Raji (cell line): ENCODE data around the gene ISOC2.

ENCODE experiments used
- POLR2A ChIP-seq: IDR thresholded peaks from 2 replicates; pipeline ENCODE4 v1.6.1; 2011; ENCODE audit warnings: low read depth, low read length, control low read depth; ENCODE audit not compliant: insufficient read depth

The ISOC2 gene

DNA sequence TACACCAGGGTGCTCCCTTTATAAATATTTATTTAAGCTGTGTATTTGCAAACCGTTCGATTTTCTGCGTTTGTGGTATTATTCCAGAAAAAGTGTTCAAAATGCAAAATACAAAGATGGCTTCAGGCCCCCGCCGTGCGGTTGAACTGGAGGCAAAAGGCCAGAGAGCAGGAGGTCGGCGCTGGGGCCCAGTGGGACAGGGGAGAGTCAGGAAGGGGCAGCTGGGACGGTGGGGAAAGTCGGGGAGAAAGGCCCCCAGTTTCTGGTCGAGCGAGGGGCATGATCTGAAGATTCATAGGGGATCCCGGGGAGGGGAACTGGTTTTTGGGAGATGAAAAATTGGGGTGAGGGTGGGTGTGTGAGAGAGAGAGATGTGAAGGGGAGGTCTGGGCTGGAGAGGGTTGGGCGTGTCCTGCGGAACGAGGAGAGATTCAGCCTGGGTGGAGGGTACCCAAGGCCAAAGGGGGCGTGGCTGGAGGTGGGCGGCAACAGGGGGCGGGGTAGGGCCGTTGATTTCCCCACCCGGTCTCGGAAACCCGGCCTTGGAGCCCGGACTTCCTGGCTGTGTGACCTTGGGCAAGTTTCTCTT is 678 bp downstream of the ISOC2 start:
- TF ChIP-seq POLR2A: no peak; the same call in 1 of the 2 replicates

DNA sequence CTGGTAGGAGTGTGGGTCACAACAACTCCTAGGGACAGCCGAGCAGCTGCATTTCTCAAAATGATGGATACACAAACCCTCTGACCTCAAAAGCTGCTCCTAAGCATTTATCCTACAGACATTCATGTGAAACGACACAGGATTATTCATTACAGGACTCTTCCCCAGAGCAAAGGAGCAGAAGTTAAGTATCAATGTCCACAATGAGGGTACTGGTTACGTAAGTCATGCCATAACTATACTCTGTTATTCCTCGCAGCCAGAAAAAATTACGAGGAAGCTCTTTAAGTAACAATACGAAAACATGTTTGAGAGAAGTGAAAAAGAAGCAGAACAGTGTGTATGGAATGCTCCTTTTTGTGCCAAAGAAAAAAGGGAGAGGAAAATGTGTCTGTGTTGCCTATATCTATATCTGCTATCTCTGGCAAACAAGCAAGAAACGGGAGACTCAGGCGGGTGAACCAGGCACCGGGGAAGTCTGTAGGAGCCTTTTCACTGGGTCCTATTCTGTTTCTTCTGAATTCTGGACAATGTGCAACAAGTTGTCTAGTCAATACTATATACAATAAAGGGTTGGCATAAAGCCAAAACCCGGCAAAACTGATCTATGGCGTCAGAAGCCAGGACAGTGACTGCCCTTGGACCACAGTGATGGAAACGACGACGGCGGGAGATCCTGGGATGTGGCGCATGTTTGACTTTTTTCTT is 1.3 kb downstream of the ISOC2 start:
- TF ChIP-seq POLR2A: no peak

GRCh38 chr19:55459551-55459949 is 1.9 kb downstream of the ISOC2 start:
- no peak for TF ChIP-seq POLR2A

DNA sequence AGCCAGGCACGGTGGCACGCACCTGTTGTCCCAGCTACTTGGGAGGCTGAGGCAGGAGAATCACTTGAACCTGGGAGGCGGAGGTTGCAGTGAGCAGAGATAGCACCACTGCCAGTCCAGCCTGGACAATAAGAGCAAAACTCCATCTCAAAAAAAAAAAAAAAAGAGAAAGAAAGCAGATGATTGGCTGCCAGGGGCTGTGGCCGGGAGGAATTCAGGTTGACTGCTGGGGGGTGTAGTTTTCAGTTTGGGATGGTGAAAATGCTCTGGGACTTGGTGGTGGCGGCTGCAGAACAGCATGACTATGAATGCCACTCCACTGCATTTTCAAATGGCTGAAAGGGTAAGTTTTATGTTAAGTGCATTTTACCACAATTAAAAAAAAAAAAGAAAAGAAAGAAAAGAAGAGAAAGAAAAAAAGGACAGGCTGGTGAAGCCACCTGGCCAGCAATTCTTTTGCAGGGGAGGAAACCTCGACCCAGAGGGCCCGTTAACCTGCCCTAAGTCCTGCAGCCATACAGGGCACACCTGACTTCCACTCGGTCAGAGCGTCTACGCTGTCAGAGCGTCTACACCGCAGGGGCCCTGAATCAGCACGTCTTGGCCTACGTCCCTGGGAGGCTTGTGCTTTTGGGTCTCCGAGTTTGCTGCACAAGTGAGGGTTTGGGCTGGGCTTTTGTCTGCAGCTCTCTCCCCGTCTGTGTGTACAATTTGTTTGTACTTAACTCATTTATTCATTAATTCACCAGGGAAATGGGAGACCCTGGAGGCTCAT is 3.6 kb downstream of the ISOC2 start:
- no peak for TF ChIP-seq POLR2A

- no peak for TF ChIP-seq POLR2A
Measured at GRCh38 chr19:55456347-55456746, 5.1 kb downstream of the ISOC2 start.

GRCh38 chr19:55455576-55456235 is 5.7 kb downstream of the ISOC2 start:
- no peak for TF ChIP-seq POLR2A

DNA sequence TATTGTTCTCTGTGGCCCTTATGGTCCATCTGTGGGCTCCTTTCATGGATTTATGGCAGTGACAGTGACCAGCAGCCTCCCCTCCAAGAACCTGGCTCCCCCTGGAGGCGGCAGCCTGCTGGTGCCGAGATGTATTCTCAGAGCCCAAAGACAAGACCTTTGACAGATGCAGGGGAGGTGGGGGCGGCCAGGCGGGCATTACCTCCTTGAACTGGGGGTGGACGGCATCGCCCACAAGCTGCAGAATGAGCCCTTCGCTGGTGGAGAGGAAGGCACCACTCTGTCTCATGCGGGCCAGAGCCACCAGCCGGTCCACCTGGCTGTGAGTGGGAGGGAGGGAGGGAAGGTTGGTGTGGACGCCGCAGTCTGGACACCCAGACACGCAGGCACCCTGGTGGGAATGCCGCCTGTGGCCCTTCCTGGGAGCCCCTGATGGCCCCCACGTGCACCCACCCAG is 6.6 kb downstream of the ISOC2 start:
- TF ChIP-seq POLR2A: no peak

DNA sequence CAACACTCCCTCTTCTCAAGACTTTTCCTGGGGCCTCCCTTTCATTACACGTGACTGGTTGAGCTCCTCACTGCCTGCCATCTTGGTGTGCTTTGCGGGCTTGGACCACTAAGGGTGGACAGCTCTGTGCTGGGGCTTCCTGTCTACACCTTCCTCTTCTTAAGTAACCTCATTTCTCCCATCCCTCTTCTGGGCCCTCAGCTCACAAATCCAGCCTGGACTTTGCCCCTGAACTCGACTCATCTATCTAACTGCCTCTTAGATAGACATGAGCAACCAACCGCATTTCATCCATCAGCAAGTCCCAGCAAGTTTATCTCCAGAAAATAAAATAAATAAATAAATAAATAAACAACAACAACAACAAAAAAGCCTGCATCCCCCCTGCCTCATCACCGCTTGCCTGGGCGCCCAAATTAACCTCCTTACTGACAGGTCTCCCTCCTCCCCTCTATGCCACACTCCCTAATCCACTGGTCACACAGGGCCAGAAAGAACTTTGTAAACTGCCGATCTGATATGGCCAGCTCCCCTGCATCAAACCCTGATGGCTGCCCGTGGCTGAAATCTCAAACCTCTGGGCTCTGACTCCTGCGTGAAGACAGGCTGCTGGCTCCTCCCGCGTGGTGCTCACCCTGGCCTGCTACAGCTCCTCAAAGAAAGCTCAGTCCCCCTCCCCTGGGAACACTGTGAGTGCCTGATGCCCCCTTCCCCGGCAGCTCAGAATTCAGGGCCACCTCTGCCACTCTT is 7.8 kb downstream of the ISOC2 start:
- no peak for TF ChIP-seq POLR2A

GRCh38 chr19:55452749-55453346 is 8.6 kb downstream of the ISOC2 start:
- no peak for TF ChIP-seq POLR2A

DNA sequence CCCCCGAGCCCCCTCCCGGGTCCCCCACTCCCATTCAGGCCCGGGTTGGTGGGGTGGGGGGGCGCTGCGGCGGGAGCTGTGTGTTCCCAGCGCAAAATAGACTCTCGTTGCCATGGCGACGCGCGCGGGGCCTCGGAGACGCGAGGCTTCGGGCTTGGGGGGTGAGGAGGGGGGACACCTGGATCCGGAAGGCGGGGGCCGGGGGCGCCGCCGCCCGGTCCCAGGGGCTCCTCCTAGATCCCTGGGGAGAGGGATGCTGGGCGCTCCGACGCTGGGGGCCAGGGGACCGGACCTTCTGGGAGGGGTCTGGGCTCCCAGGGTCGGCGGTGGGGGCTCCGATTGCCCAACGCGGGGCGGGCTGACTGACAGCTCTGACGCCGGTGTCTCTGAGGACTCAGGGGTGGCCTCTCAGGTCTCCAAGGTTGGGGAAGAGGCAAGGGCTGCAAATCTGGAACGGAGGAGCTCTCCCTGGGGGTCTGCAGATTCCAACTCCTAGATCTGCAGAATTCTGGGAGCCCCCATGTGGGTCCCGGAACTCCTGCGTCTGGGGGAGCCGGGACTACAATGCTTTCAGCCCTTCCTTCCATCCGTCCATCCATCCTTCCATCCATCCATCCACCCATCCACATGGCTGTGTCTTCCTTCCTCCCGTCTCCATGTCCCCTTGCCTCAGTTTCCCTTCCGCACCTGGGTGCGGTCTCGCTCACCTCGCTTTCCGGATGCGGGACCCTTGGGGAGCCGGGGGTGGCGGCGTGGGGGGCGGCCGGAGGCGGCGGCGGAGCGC is 9.3 kb downstream of the ISOC2 start:
- no peak for TF ChIP-seq POLR2A

DNA sequence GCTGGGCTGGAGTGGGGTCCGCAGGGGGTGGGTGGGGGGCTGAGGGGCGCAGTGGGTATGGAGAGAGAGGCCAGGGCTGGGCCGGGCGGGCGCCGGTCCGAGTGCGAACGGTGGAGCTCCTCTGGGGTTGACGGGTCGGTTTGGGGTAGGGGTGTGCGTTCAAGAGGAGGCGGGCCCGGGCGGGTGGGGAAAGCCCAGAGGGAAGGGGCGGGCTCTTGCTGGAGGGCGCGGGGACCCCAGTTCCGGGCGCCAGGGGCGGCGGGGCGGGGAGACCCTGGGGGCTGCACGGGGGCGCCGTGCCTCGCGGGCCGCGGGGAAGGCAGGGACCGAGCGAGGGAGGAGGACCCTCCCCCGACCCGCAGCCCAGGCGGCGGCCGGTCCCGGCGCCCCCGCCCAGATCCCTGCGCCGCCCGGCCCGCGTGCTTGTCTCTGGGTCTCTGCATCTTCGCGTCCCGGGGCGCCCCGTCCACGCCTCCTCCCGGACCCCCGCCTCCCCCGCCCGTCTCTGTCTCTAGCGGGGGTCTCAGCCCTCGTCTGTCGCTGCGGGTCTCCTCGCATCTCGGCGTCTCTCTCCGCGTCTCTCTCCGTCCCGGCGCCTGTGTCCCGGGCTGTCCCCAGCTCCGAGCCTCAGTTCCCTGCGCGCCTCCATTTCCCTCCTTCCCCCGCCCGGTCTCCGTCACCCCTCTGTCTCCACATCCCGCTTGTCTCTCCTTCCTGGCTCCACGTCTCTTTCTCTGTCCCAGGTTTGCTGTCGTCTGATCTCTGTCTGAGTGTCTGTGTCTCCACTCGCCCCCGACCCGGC is 10.1 kb downstream of the ISOC2 start:
- no peak for TF ChIP-seq POLR2A

DNA sequence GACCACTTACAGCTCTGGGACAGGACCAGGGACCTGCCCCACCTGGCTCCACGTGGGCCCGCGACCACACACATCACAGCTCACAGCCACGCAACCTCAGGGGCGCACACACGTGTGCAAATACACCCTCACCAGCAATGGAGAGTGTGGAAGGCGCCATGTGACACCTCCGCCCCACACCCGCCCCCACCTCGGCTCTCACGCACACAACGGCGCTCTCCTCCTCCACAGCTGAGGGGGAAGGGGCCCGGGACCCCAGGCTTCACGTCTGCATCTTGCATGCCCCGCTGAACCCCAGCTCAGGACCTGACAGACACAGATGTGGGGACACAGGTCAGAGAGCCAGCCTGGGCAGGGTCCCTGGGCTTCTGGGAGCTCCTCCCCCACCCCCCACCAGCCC is 12.0 kb downstream of the ISOC2 start:
- TF ChIP-seq POLR2A: no peak
